ENCODE measurements around the gene ZNF66.
"Not testable (repeated sequence)": the region's sequence is repeated elsewhere in the genome, so short reads cannot be mapped to it uniquely, and the experiment has no call there.

Gene ZNF66

DNA sequence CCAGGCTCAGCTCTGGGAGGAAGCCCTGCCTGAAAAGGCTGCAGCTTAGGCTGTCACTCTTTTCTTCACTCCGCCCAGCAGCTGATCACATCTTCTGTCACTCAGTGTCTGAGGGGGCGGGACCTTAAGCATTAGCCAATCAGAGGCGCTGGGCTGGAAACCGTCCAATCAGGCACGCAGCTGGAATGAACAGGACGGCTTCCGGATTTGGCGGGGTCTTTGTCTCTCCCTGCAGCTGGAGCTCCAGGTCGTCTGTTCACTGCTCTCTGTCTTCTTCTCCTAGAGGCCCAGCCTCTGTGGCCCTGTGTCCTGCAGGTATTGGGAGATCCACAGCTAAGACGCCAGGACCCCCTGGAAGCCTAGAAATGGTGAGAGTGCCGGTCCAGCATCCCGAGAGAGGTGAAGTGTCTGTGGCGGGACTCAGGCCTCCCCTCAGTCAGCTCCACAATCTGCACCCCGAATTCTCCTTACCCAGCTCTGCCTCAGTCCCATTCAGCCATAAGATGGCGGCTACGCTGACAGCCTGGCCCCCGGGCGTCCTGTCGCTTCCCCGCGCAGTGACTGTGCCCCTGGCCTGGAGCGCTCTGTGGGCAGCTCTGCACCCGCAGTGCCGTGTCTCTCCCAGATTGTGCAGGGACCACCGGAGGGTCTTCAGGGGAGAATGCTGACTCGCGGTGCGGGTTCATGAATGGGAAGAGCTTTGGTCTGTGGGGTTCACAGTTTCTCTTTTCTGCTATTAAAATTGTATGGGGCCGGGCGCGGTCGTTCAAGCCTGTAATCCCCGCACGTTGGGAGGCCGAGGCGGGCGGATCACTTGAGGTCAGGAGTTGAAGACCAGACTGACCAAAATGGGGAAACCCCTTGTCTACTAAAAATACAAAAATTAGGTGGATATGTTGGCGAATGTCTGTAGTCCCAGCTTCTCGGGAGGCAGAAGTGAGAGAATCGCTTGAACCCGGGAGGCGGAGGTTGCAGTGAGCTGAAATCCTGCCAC lies at the start of gene ZNF66:
ZNF66 (plus strand) TSS at position 222 of the 994 bp plus-strand sequence; CDS start at position 366, 144 bp downstream.
- H3K9me3 Mint-ChIP-seq: peaks cover 35% of the 10 kb centered on the region
- CTCF ChIA-PET: no interaction called here
- peak within 1 kb of the TSS; percentile 99 for H3K27ac Mint-ChIP-seq
- H3K27me3 Mint-ChIP-seq: no peaks in the 10 kb centered on the region
- peaks cover 38% of the 10 kb centered on the region for H3K36me3 Mint-ChIP-seq
- peak within 1 kb of the TSS; percentile 99 for H3K4me3 Mint-ChIP-seq
- peak; percentile 97 for DNase-seq
- peaks cover 18% of the 10 kb centered on the region for H3K4me1 Mint-ChIP-seq

DNA sequence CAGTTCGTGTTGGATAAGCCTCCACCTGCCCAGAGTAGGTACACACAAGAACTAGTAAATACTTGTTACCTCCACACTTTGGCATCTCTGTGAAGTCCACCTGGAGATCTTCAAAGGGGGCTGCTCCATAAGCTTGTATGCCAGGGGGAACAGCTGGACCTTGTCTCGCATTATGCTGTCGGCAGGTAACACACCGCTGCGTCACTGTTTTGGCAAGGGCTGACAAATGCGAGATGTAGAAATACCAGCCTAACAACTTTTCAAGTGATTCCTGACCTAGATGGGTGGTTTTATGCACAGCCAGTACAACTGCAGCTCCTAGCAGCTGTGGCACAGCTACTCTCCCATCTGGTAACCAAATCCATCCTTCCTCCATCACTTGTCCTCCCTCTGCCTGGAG lies 25.9 kb upstream of the ZNF66 start:
- CTCF ChIA-PET, H3K4me1 Mint-ChIP-seq, H3K36me3 Mint-ChIP-seq, H3K27ac Mint-ChIP-seq, H3K27me3 Mint-ChIP-seq, DNase-seq, H3K4me3 Mint-ChIP-seq: not testable (repeated sequence)
- peaks cover 41% of the 10 kb centered on the region for H3K9me3 Mint-ChIP-seq

GRCh38 chr19:20752291-20752690 lies 23.8 kb upstream of the ZNF66 start:
- H3K4me3 Mint-ChIP-seq, H3K36me3 Mint-ChIP-seq, H3K4me1 Mint-ChIP-seq, CTCF ChIA-PET, DNase-seq, H3K27ac Mint-ChIP-seq, H3K27me3 Mint-ChIP-seq: not testable (repeated sequence)
- H3K9me3 Mint-ChIP-seq: peaks cover 38% of the 10 kb centered on the region

DNA sequence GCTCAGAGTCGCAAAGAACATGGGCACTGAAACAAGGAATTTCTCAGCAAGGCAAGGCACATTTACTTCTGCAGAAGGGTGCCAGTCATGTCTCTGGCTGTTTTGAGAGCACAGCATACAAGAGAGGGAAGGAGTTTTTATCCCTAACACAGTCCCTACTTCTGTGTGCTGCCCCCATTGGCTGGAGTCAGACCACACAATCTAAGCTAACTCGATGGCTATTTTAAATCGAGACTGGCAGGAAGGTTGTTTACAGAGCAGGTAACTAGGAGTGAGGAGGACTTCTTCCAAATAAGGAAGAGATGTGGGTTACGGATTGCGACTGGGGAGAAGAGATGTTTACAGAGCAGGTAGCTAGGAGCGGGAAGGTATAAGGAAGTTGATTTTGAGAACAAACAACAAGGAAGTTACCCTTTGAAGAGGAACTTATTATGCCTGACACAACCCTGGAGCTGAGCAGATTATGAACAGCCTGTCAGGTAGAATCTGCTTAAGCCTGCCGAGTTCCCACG lies 6.8 kb upstream of the ZNF66 start:
- H3K9me3 Mint-ChIP-seq: peaks cover 47% of the 10 kb centered on the region
- DNase-seq, H3K36me3 Mint-ChIP-seq, H3K4me3 Mint-ChIP-seq, H3K27ac Mint-ChIP-seq, H3K4me1 Mint-ChIP-seq, CTCF ChIA-PET, H3K27me3 Mint-ChIP-seq: not testable (repeated sequence)

- peaks cover 53% of the 10 kb centered on the region for H3K9me3 Mint-ChIP-seq
- peaks cover 75% of the 10 kb centered on the region for H3K36me3 Mint-ChIP-seq
- no peak overlapping the region for H3K4me3 Mint-ChIP-seq
- DNase-seq: no peak
- no peak overlapping the region for H3K27ac Mint-ChIP-seq
- H3K4me1 Mint-ChIP-seq: no peaks in the 10 kb centered on the region
- no peaks in the 10 kb centered on the region for H3K27me3 Mint-ChIP-seq
- CTCF ChIA-PET: no interaction called here
These were observed 11.7 kb downstream of the ZNF66 start for GRCh38 chr19:20787786-20788185.

- Mint-ChIP-seq H3K4me1 (no peaks in the 10 kb centered on the region), H3K9me3 (peaks cover 36% of the 10 kb centered on the region), H3K27me3 (no peaks in the 10 kb centered on the region), H3K36me3 (peaks cover 68% of the 10 kb centered on the region), H3K4me3 (no peak overlapping the region), H3K27ac (no peak overlapping the region)
- no peak for DNase-seq
- CTCF ChIA-PET: no interaction called here
These were observed 15.7 kb downstream of the ZNF66 start for GRCh38 chr19:20791806-20792205.

- H3K4me3 Mint-ChIP-seq, H3K27ac Mint-ChIP-seq: not testable (repeated sequence)
- peaks cover 63% of the 10 kb centered on the region for H3K9me3 Mint-ChIP-seq
These were observed 30.5 kb downstream of the ZNF66 start for GRCh38 chr19:20806311-20807262.

DNA sequence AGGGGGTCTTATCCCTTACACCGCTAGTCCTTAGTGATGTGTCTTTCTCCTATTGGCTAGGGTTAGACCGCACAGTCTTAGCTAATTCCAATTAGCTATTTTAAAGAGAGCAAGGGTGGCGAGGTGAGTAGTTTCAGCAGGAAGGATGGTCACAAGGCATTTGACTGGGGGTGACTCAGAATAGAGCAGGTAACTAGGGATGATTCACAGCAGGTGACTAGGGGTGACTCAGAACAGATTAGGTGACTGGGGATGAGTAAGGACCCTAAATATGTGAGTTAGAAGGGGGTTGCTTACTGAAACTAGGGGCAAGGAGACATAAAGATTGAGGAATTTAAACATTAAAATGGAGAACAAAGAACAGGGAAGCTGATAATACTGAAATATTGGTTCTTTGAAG lies 64.3 kb downstream of the ZNF66 start:
- Mint-ChIP-seq H3K27ac (no peak overlapping the region), H3K27me3 (no peaks in the 10 kb centered on the region), H3K36me3 (no peaks in the 10 kb centered on the region), H3K4me1 (no peaks in the 10 kb centered on the region), H3K4me3 (no peak overlapping the region), H3K9me3 (peaks cover 66% of the 10 kb centered on the region)
- DNase-seq: no peak
- CTCF ChIA-PET: no interaction called here

More at GRCh38 chr19:20806311-20807262, 30.5 kb downstream of the ZNF66 start:
- H3K36me3 Mint-ChIP-seq: peaks cover 55% of the 10 kb centered on the region
- CTCF ChIA-PET, H3K4me1 Mint-ChIP-seq, H3K27me3 Mint-ChIP-seq, DNase-seq: not testable (repeated sequence)
